PC-9 (cell line): Measurements from ENCODE around the gene BSND. TPM values are rescaled to one million over a fixed set of nuclear protein-coding genes. Genes with fewer than 3 reads are reported as not detected.

ENCODE experiments used
- BruUV-seq: library from RNA; stranded (reverse); fragments of 400-500 nt; replicated peaks from 2 replicates; lab custom pipeline; 2021; lab: Mats Ljungman, UMichigan
- CTCF ChIA-PET: fragments of 300-600 bp; sonication (Branson Sonifier 250); formaldehyde crosslinking; loops from one replicate; lab custom pipeline; 2022; ENCODE audit warnings: antibody characterized with exemption; lab: Charles Lee
- POLR2A ChIA-PET: fragments of 300-600 bp; sonication (Branson Sonifier 250); formaldehyde crosslinking; loops from one replicate; lab custom pipeline; 2022; ENCODE audit warnings: antibody characterized with exemption; ENCODE audit not compliant: unreplicated experiment; lab: Charles Lee
- DNase-seq, 2 experiments: peaks; one replicate each; pipeline versions ENCODE4 v3.0.0 to v3.0.0-alpha.2; 2015 to 2022; ENCODE audit warnings: mixed read lengths in 1 of 2
- H2AFZ ChIP-seq: fragments of 200-600 bp; sonication (generic); 2 replicates; pipeline ENCODE4 v1.8.1; 2017; ENCODE audit warnings: antibody characterized with exemption
- H3F3A ChIP-seq: fragments of 200-600 bp; sonication (generic); 2 replicates; pipeline ENCODE4 v1.8.1; 2017; ENCODE audit warnings: antibody characterized with exemption, mild to moderate bottlenecking, low read depth; ENCODE audit not compliant: insufficient read depth
- H3K27ac ChIP-seq: fragments of 200-600 bp; sonication (generic); 2 replicates; pipeline ENCODE4 v1.6.1; 2016; ENCODE audit warnings: mixed run types
- H3K27me3 ChIP-seq: fragments of 200-600 bp; sonication (generic); 2 replicates; pipeline ENCODE4 v1.6.1; 2016; ENCODE audit warnings: low read depth, mixed run types; ENCODE audit not compliant: insufficient read depth
- H3K36me3 ChIP-seq: fragments of 200-600 bp; sonication (generic); 2 replicates; pipeline ENCODE4 v1.6.1; 2016; ENCODE audit warnings: low read depth, mixed run types
- H3K4me1 ChIP-seq: fragments of 200-600 bp; sonication (generic); replicated peaks from 2 replicates; pipeline ENCODE4 v1.6.1; 2016; ENCODE audit warnings: mixed run types; ENCODE audit not compliant: insufficient read depth
- H3K4me2 ChIP-seq: fragments of 200-600 bp; sonication (generic); 2 replicates; pipeline ENCODE4 v1.6.1; 2017; ENCODE audit warnings: mixed run types
- H3K4me3 ChIP-seq: fragments of 200-600 bp; sonication (generic); 2 replicates; pipeline ENCODE4 v1.6.1; 2016; ENCODE audit warnings: mixed run types
- H3K79me2 ChIP-seq: fragments of 200-600 bp; sonication (generic); 2 replicates; pipeline ENCODE4 v1.6.1; 2017; ENCODE audit warnings: low read depth, mixed run types
- H3K9me2 ChIP-seq: fragments of 200-600 bp; sonication (generic); 2 replicates; pipeline ENCODE4 v1.8.1; 2017; ENCODE audit warnings: mild to moderate bottlenecking; ENCODE audit not compliant: insufficient read depth
- H3K9me3 ChIP-seq: fragments of 200-600 bp; sonication (generic); 2 replicates; pipeline ENCODE4 v1.8.1; 2016; ENCODE audit warnings: low read depth; ENCODE audit not compliant: insufficient read depth
- H4K20me1 ChIP-seq: fragments of 200-600 bp; sonication (generic); 2 replicates; pipeline ENCODE4 v1.8.1; 2017; ENCODE audit not compliant: insufficient read depth
- CTCF ChIP-seq: fragments of 200-600 bp; sonication (generic); conservative IDR thresholded peaks from 2 replicates; pipeline ENCODE4 v1.6.1; 2017; ENCODE audit warnings: mixed run types, antibody characterized with exemption, mild to moderate bottlenecking, moderate library complexity
- EZH2 ChIP-seq: fragments of 200-600 bp; sonication (generic); IDR thresholded peaks from 2 replicates; pipeline ENCODE4 v1.8.0; 2017; ENCODE audit warnings: antibody characterized with exemption, low read depth
- intact Hi-C: fragments of 100-400 bp; cut with micrococcal nuclease; formaldehyde crosslinking; loops from one replicate; pipeline ENCODE4 v1.10.0; 2022; ENCODE audit not compliant: unreplicated experiment
- total RNA-seq: library from RNA; stranded (reverse); gene quantifications from 2 replicates; pipeline ENCODE4 v1.2.3, GENCODE V29; 2021

BSND gene
- total RNA-seq, 1 experiment from 2014 or later: 0.09 TPM

- DNase-seq: no peak
- Histone ChIP-seq H3K9me2 (no peaks in the 10 kb centered on the region), H3F3A (peaks cover 16% of the 10 kb centered on the region; the same call in 1 of the 2 replicates), H2AFZ (no peak overlapping the region), H3K4me3 (no peak overlapping the region), H4K20me1 (no peaks in the 10 kb centered on the region), H3K36me3 (no peaks in the 10 kb centered on the region), H3K27me3 (no peaks in the 10 kb centered on the region), H3K79me2 (no peaks in the 10 kb centered on the region), H3K9me3 (no peaks in the 10 kb centered on the region), H3K27ac (no peak overlapping the region), H3K4me1 (peaks cover 53% of the 10 kb centered on the region), H3K4me2 (peak overlapping the region; percentile 91; the same call in 1 of the 2 replicates)
- TF ChIP-seq CTCF (no peak), EZH2 (no peak)
- intact Hi-C loops: no loop called here
- ChIA-PET POLR2A (no interaction called here), CTCF (interaction anchor here (0.5 to 0.8 kb wide), 2 partner anchors 14 to 29 kb away, joined by 3 to 7 read pairs; no protein-coding TSS in a partner anchor)
- BruUV-seq: no TSS peak
Measured at GRCh38 chr1:54979327-54979891, 19.3 kb upstream of the BSND start.

DNA sequence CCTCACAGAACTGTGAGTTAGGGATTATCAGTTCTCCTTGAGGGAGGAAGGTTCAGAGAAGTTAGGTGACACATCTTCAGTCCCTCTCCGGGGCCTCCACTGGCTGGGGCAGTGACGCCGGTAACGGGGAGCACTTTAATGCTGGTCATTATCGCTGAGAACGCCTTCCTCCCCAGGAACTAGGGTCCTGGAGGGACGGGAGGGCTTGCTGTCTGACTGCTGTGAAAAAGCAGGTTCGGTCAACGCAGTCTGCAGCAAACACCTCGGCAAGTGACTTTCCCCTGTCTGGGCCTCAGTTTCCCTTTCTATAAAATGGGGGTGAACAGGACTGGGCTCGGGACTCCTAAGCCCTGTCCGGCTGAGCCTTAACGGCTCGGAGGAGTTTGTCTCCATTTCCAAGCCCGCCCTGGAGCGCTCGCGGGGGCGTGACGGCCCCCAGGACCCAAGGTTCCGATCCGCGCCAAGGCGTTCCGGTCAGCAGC lies 18.6 kb upstream of the BSND start:
- Histone ChIP-seq H2AFZ (peak overlapping the region; percentile 71; the same call in 1 of the 2 replicates), H3K27ac (no peak overlapping the region)

More for the DNA sequence above, 18.6 kb upstream of the BSND start:
- peak overlapping the region; percentile 67 for H3K4me3 ChIP-seq
- peaks cover 53% of the 10 kb centered on the region for H3K4me1 ChIP-seq
- intact Hi-C loops: no loop called here
- BruUV-seq: no TSS peak
- no peaks in the 10 kb centered on the region for H4K20me1 ChIP-seq
- DNase-seq: no peak
- no peaks in the 10 kb centered on the region for H3K27me3 ChIP-seq
- H3K4me2 ChIP-seq: peak overlapping the region; percentile 91
- H3K9me2 ChIP-seq: no peaks in the 10 kb centered on the region
- TF ChIP-seq EZH2 (no peak), CTCF (no peak)
- no peaks in the 10 kb centered on the region for H3K36me3 ChIP-seq
- peaks cover 16% of the 10 kb centered on the region; the same call in 1 of the 2 replicates for H3F3A ChIP-seq
- ChIA-PET POLR2A (no interaction called here), CTCF (interaction anchor here (0.5 kb wide), 1 partner anchor 14 kb away, joined by 7 read pairs; no protein-coding TSS in a partner anchor)
- no peaks in the 10 kb centered on the region for H3K9me3 ChIP-seq
- no peaks in the 10 kb centered on the region for H3K79me2 ChIP-seq
